GM21825 (cell line): Measurements from ENCODE around the gene IGLL5.

Source experiments
- ATAC-seq: cut with Tn5 transposase; IDR thresholded peaks from one replicate; pipeline ENCODE4 v1.9.1; 2021; ENCODE audit warnings: mild to moderate bottlenecking, moderate library complexity; ENCODE audit not compliant: unreplicated experiment

Gene IGLL5

GRCh38 chr22:22936915-22937656 lies 49.5 kb downstream of the IGLL5 start:
- no peak for ATAC-seq

- no peak for ATAC-seq
Measured at GRCh38 chr22:22937894-22938480, 50.4 kb downstream of the IGLL5 start.

- ATAC-seq = no peak
Measured at GRCh38 chr22:22938672-22939587, 51.3 kb downstream of the IGLL5 start.

- no peak for ATAC-seq
Measured at GRCh38 chr22:22939588-22940368, 52.2 kb downstream of the IGLL5 start.

GRCh38 chr22:22940961-22941605 lies 53.5 kb downstream of the IGLL5 start:
- no peak for ATAC-seq

- ATAC-seq = no peak
Measured at GRCh38 chr22:22941831-22942510, 54.4 kb downstream of the IGLL5 start.

- ATAC-seq = no peak
Measured at GRCh38 chr22:22942511-22943329, 55.1 kb downstream of the IGLL5 start.

- no peak for ATAC-seq
Measured at GRCh38 chr22:22943521-22944267, 56.1 kb downstream of the IGLL5 start.

GRCh38 chr22:22944268-22944985 lies 56.8 kb downstream of the IGLL5 start:
- ATAC-seq = no peak

- no peak for ATAC-seq
Measured at GRCh38 chr22:22945195-22945594, 57.6 kb downstream of the IGLL5 start.
